Measurements from ENCODE around the gene EIF4A2. TPM values are rescaled to one million over a fixed set of nuclear protein-coding genes. Genes with fewer than 3 reads are reported as not detected.

Gene EIF4A2
- total and polyA plus RNA-seq, 9 of the 15 experiments (the other 6 are each of a cell fraction or from before 2014, with no cell fraction given), result 307 to 754 (median 435) TPM

DNA sequence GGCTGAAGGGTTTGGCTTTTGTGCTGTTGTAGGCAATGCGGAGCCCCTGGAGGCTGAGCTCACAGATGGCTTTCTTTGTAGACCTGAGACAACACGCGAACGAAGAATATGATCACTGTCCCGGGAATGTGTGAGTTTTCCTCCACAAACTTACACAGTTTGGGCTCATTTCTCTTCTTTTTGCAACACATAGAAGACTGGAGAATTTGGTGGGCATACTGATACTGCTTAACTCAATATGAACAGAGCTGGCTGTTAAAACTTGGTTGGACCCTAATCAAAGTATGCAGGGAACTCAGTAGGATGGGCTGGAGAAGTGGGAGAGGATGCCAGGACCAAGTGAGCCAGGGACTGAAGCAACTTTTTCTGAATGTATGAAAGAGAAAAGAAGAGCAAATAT lies 35.1 kb downstream of the EIF4A2 start (continued):
- TF ChIP-seq NBN (IDR thresholded peaks at IDR 0.05; ENCODE audit: low read depth) (no peak), SAFB (IDR thresholded peaks at IDR 0.05; ENCODE audit: borderline replicate concordance, low read depth, low read length) (no peak)

DNA sequence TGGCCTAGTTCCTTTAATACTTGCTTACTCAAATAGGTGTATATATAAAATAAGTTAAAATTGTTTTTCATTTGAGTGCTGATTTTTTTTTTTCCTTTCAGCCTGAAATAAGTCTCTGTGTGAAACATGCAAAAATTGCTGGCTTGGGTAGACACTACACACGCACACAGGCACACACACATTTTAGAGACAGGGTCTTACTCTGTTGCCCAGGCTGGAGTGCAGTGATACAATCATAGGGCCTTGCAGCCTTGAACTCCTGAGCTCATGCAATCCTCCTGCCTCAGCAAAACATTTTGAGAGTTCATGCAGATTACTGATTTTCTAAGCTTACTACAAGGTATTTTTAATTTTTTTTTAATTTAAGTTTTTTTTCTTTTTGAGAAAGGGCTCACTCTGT lies 35.6 kb downstream of the EIF4A2 start:
- no peak for TF ChIP-seq SMARCA5 (IDR thresholded peaks at IDR 0.05)
- TF ChIP-seq PHF20 (IDR thresholded peaks at IDR 0.05; ENCODE audit: partially characterized antibody), result no peak
- Histone ChIP-seq H3K4me1 (replicated peaks in 1 of 2; ENCODE audit: control insufficient read depth in 2 of 2, insufficient read depth in 2 of 2, low read length in 2 of 2) (peaks cover 0 to 8% of the 10 kb centered on the region in 2 experiments; a peak in 3 of 5 replicates), H3K9ac (ENCODE audit: insufficient read depth in 1 of 2, low read depth in 2 of 2, low read length in 2 of 2) (no peak overlapping the region), H3K79me2 (ENCODE audit: control insufficient read depth, insufficient read depth, low read length) (no peaks in the 10 kb centered on the region), H3K4me3 (no peak overlapping the region), H2AFZ (ENCODE audit: low read depth, low read length) (no peak overlapping the region), H3K27me3 (ENCODE audit: control insufficient read depth in 2 of 2, insufficient read depth in 2 of 2, low read length in 2 of 2) (no peaks in the 10 kb centered on the region), H4K20me1 (replicated peaks; ENCODE audit: control insufficient read depth, insufficient read depth, low read length) (no peaks in the 10 kb centered on the region), H3K9me1 (ENCODE audit: control insufficient read depth, insufficient read depth, low read length) (no peaks in the 10 kb centered on the region), H3K9me3 (replicated peaks; ENCODE audit: control insufficient read depth, insufficient read depth, low read depth, low read length) (no peaks in the 10 kb centered on the region), H3K27ac (ENCODE audit: extremely low read depth, low read depth, low read length) (no peak overlapping the region), H3K36me3 (ENCODE audit: control insufficient read depth, insufficient read depth, low read length) (no peaks in the 10 kb centered on the region), H3K4me2 (ENCODE audit: insufficient read depth, low read length) (no peak overlapping the region)
- FAIRE-seq, result no peak
- POLR2A ChIA-PET, result interaction anchor here (0.9 to 1.9 kb wide), 5 partner anchors 9 to 36 kb away, joined by 3 to 11 read pairs (median 5); partner anchors contain the start of gene EIF4A2
- no TSS peak for BruUV-seq (replicated peaks)
- no peak for DNase-seq (ENCODE audit: extremely low read depth in 1 of 4, low spot score in 3 of 4)
- CTCF ChIA-PET (ENCODE audit: low intra/inter-chr PET ratio), result no interaction called here
- intact Hi-C loops (cut with micrococcal nuclease), result no loop called here
- in situ Hi-C loops (cut with MboI), result loop anchor here (5.0 kb wide), 1 partner anchor 202 kb away; no protein-coding TSS in a partner anchor
- no peak for ATAC-seq
- 86% methylated on average over 1 of the region's 1 CpG for WGBS (ENCODE audit: insufficient coverage, low coverage, missing lambda C conversion rate)

All from K562 (cell line).